GM18505 (cell line): ENCODE data around the gene ACER3.
"Not testable (repeated sequence)": the region's sequence is repeated elsewhere in the genome, so short reads cannot be mapped to it uniquely, and the experiment has no call there.

ENCODE experiments used
- ATAC-seq: cut with Tn5 transposase; IDR thresholded peaks from one replicate; pipeline ENCODE4 v1.9.1; 2021; ENCODE audit not compliant: unreplicated experiment
- POLR2A ChIP-seq: IDR thresholded peaks from 4 replicates; pipeline ENCODE4 v1.6.1; 2011; ENCODE audit warnings: borderline replicate concordance; ENCODE audit not compliant: insufficient read depth, insufficient read length; ENCODE audit errors: extremely low read depth

Gene ACER3

DNA sequence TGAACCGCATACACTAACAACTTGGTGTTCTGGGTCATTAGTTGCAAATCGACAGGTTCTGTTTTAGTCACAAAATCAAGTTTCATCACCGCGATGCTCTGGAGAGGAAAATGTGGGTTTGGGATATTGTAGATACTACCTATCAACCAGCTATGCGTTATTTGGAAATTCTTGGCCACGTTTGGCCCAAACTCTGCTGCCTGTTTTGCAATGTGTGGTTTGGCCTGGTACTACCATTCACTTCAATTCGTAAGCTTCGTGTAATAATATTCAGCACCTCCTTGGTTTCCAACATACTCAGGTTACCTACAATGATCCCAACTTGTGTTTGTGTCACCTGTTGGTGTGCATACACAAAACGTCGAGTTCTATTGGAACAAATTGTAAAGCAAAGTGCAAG is 16.2 kb upstream of the ACER3 start:
- no peak for TF ChIP-seq POLR2A
- no peak for ATAC-seq

DNA sequence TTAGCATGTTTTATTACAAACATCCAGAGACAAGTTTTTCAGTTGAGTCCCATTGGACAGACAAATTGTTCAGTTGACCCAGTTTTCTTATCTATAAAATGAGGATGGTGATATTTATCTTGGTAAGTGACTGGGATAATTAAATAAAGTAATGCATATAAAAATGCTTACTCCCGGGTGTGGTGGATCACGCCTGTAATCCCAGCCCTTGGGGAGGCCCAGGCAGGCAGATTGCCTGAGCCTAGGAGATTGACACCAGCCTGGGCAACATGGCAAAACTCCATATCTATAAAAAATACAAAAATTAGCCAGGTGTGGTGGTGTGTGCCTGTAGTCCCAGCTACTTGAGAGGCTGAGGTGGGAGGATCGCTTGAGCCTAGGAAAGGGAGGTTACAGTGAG is 15.6 kb upstream of the ACER3 start:
- ATAC-seq, result no peak
- TF ChIP-seq POLR2A, result no peak

DNA sequence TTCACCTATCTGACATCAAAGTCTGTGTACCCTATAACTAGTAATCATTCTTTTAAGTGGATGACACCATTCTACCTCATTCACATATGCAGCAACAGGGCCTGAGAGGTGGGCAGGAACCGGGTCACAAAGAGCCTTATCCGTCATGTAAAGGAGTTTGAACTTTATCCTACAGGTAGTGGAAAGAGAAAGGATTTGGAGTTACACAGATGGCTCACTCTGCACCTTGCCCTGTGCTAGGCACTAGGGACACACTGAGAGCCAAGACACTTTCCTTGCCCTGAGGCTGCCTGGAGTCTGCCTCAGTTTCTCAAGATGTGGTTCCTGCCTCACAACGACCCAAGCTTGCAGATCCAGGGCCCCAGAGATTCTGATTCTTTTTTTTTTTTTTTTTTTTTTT is 14.3 kb upstream of the ACER3 start:
- TF ChIP-seq POLR2A, result no peak
- ATAC-seq, result no peak

DNA sequence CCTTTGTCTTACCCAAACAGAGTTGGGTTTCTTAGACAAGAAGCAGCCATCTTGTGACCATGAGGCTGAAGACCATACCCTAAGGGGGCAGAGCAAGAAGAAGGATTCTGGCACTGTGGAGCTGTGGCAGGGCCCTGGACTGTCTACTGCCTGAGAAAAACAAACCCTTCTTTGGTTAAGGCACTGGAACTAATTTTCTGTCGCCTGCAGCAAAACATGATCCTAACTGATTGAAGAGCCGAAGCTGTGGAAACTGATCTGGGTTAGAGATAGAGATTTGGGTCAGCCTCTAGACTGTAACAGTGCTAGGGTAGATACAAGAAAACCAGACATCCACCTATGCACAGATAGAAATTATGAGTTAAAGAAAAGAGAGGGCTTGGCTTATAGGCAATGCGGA is 11.3 kb upstream of the ACER3 start:
- ATAC-seq, result no peak

DNA sequence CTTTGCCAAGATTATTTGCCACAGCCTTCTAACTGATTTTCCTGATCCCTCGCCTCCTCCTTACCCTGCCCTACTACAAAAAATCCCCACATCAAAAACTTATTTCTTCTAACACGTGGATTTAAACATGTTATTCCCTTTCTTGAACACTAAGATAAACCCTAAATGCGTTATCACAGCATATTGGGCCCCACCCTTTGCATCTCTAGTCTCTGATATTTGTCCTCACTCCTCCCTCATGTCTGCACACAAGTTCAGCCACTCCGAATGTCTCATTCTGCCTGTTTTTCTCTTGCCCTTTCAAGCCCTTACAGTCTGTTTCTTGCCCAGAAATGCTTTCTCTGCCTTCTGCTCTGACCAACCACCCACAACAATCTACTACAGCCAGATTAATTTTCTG is 10.6 kb upstream of the ACER3 start:
- no peak for ATAC-seq
- TF ChIP-seq POLR2A, result no peak

More for the DNA sequence above, 11.3 kb upstream of the ACER3 start:
- TF ChIP-seq POLR2A, result no peak

DNA sequence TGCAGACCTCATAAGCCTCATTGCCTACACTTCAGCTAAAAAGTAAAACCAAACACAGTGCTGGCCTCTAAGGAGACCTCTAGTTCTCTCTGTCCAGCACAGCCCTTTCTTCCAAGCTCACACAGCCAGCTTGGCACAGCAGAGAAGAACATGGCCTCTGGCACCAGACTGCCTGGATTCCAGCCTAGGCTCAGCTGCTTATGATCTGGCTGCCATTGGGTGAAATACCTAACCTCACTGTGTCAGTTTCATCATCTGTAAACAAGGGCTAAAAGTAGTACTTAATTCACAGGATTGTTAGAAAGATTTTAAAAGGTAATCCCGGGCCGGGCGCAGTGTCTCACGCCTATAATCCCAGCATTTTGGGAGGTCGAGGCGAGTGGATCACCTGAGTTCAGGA is 9.9 kb upstream of the ACER3 start:
- no peak for TF ChIP-seq POLR2A
- no peak for ATAC-seq

DNA sequence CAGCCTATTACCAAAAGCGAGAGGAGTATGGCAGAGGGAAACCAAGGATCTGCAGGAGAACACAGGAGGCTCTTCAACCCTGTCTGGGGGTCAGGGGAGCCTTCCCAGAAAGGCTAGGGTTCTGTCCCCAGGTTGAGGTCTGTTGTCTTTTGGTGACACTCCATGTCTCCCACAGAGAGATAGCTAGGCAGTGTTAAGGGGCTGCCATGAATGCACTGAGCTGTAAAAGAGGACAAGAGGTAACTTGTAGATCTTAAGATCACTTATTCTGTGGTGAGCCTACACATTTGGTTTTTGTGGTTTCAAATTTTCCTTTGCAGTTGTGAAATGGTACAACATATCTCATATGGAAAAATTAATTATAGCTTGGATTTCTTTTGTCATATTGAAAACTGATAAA is 6.0 kb upstream of the ACER3 start:
- TF ChIP-seq POLR2A, result no peak
- ATAC-seq, result no peak

DNA sequence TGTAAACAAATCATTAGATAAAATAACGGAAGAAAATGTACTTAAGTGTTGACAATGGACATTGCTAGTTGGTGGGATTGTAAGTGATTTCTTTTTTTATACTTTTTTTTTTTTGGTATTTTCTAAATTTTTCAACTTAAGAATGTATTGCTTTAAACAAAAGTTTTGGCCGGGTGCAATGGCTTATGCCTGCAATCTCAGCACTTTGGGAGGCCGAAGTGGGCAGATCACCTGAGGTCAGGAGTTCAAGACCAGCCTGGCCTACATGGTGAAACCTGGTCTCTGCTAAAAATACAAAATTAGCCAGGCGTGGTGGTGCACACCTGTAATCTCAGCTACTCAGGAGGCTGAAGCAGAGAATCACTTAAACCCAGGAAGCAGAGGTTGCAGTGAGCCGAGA is 5.0 kb upstream of the ACER3 start:
- not testable (repeated sequence) for ATAC-seq

DNA sequence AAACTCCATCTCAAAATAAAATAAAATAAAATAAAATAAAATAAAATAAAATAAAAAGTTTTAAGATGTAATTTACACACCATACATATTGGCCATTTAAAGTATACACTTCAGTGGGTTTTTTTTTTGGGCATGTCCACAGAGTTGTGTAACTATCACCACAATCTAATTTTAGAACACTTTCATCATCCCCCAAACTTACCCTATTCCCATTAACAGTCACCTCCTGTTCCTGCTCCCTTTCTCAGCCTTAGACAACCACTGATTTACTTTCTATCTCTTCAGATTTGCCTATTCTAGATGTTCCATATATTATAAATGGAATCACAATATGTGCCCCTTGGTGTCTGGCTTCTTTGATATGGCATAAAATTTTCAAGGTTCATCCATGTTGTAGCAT is 4.6 kb upstream of the ACER3 start:
- no peak for TF ChIP-seq POLR2A
- no peak for ATAC-seq

DNA sequence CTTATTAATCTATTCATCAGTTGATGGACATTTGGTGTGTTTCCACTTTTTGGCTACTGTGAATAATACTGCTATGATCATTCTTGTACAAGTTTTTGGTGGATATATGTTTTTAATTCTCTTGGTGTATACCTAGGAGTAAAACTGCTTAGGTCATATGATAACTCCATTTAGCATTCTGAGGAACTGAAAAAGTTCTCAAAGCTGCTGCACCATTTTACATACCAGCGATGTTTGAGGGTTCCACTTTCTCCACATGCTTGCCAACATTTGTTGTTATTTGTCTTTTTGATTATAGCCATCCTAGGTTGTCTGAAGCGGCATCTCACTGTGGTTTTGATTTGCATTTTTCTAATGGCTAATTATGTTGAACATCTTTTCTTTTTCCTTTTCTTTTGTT is 4.1 kb upstream of the ACER3 start:
- no peak for ATAC-seq
- TF ChIP-seq POLR2A, result no peak

DNA sequence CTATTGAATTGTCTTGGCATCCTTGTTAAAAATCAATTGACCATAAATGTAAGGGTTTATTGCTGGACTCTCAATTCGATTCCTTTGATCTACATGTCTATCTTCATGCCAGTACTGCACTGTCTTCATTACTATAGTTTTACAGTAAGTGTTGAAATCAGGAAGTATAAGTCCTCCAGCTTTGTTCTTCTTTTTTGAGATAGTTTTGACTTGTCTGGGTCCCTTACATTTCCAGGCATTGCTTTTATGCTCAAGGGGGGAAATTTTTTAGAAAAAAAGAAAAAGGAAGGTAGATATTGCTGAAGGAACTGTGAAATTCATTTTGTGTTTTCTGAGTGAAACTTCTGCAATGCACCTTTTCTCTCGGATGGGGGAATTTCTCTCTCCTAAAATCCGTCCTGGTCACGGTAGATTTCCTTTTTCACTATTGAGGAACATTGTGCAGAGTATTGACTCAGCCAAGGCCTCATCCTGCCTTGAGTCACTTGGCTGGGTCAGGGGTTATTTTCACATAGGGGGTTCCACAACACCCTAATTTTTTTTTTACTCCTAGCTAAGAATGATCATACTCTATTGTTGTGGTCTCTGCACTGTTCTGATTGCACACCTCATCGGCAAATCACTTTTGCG is 2.8 kb upstream of the ACER3 start:
- no peak for TF ChIP-seq POLR2A
- no peak for ATAC-seq

DNA sequence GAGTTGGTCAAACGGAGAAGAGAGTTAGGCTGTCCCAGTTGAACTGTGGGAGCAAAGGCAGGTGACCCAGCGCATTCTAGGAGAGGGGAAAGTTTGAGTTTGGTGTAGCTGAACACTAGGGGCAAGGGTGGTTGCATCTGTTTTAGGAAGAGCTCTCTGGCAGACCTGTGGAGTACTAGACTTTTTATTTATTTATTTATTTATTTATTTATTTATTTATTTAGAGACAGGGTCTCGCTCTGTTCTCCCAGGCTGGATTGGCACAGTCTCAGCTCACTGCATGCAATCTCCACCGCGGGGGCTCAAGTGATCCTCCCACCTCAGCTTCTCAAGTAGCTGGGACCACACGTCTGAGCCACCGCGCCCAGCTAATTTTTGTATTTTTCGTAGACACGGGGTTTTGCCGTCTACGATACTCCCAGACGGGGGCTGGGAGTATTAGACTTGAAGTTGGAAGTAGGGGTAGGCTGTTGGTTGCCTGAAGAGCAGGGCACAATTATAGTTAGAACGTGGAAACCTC is 950 bp upstream of the ACER3 start:
- TF ChIP-seq POLR2A, result no peak
- ATAC-seq, result no peak

DNA sequence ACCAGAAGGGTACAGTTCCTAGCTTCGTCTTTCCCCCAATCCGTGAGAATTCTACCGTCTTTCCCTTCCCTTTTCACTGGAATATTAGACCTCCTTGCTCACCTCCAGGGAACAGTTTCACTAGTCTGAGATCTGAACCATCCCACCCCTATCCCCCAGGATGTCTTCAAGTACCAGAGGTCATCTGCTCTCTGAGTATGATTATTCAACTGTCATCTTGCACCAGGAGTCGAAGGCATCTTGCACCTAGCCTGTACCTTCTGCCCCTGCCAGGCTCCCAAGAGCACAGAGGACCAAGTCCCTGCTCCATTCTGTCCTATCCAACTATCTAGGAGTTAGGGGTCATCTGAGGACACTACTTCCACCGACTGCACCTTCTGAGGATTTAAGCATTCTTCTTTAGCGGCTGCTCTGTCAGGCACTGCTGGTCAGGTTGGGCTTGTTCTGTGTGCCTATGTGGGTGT is 804 bp downstream of the ACER3 start:
- no peak for ATAC-seq
- TF ChIP-seq POLR2A, result no peak

DNA sequence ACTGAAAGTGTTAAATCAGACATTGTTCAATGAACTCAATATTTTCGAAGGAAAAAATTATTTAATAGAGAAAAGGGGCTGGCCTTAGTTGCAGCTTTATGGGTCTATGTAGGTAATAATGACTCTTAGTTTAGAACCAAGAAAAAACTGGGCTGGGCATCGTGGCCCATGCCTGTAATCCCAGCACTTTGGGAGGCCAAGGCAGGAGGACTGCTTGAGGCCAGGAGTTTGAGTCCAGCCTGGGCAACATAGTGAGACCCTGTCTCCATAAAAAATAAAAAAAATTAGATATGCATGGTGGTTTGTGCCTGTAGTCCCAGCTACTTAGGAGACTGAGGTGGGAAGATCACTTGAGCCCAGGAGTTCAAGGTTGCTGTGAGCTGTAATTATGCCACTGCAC is 2.1 kb downstream of the ACER3 start:
- ATAC-seq, result not testable (repeated sequence)

DNA sequence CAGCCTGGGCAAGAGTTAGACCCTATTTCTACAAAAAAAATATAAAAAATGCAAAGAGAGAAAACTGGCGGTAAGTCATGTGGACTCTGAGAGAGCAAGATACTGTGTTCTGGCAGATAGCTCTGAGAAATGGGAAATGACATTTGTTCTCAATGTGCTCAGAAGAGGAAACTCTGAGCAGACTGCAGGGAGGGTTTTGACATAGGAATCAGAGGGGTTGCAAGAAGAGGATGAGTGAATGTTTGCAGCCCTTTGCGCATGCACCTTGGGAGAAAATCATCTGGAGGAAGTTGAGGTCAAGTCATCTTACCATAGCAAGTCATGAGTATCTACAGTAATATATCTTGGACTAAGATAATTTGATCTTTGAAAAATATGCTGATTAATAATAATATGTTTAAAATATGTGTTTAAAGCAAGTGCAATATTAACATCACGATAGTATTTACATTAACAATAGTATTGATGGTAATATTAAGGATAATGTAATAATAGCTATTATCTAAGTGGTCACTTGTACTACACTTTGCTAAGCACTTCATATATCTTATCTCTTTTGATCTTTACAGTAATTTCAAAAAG is 2.6 kb downstream of the ACER3 start:
- no peak for TF ChIP-seq POLR2A
- no peak for ATAC-seq

DNA sequence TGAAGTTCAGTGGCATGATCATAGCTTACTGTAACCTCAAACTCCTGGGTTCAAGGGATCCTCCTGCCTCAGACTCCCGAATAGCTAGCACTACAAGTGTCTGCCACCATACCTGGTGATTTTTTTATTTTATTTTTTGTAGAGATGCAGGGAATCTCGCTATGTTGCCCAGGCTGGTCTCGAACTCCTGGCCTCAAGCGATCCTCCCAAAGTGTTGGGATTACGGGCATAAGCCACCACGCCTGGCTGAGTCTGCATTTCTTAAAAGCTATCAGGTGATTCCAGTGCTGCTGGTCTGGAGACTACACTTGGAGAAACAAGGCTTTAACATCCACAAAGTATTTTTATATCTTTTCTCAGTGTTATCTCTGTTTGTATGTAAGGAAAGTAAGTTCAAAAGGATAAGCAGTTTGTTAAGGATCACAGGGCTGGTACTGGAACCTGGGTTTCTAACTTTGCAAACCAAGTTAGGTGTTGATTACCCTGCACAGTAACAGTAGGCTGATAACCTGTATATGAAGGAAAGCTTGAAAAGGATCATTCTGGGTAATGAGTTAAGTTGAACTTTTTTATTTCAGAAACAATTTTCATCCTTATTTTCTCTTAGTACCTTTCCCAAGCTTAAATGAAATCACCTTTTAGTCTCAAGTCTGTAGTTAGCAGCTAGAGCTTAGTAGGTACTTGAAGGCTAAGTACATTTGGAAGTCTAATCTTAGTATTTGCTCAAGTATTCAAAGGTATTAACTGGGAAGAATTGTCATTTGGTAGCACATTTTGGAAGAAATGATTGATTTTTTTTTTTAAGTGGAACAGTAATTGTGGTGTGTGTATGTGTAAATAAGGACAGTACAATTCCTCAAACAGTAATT is 12.5 kb downstream of the ACER3 start:
- no peak for TF ChIP-seq POLR2A
- no peak for ATAC-seq
